K562 (cell line): ENCODE data around the gene DRD1.

ENCODE experiments used
- EP300 ChIP-seq: IDR thresholded peaks from 2 replicates; pipeline ENCODE4 v1.6.1; 2012; ENCODE audit warnings: low read length, improper control_type of control experiment
- HDAC2 ChIP-seq: fragments of 450-650 bp; IDR thresholded peaks from 2 replicates; pipeline ENCODE4 v1.6.1; 2016; ENCODE audit warnings: mild to moderate bottlenecking
- MXI1 ChIP-seq: IDR thresholded peaks from 2 replicates; pipeline ENCODE4 v1.6.1; 2011; ENCODE audit warnings: low read depth, mild to moderate bottlenecking, improper control_type of control experiment, low read length
- NCOA2 ChIP-seq, 2 experiments: fragments of 450-650 bp; IDR thresholded peaks; 2 replicates each; pipeline ENCODE4 v1.6.1; 2018; ENCODE audit warnings: mild to moderate bottlenecking in 2 of 2, moderate library complexity in 1 of 2; ENCODE audit not compliant: partially characterized antibody in 2 of 2
- POLR2A ChIP-seq: fragments of 450-650 bp; conservative IDR thresholded peaks from 2 replicates; pipeline ENCODE4 v1.6.1; 2016
- ZNF263 ChIP-seq: sonication (generic); formaldehyde crosslinking; IDR thresholded peaks from 2 replicates; pipeline ENCODE4 v1.8.0; 2022; ENCODE audit warnings: mild to moderate bottlenecking, missing genetic modification reagents, borderline replicate concordance
- TF ChIP-seq, protein P1 (sequence below), 3 experiments: IDR thresholded peaks in 2 of 3; conservative IDR thresholded peaks in 1 of 3; 2 replicates each; pipeline ENCODE4 v1.5.1; 2011 to 2012; ENCODE audit warnings: low read length in 3 of 3, mild to moderate bottlenecking in 3 of 3, control low read depth in 2 of 3, improper control_type of control experiment in 1 of 3, inconsistent platforms in 1 of 3, low read depth in 1 of 3, mixed read lengths in 1 of 3, moderate library complexity in 1 of 3; ENCODE audit not compliant: insufficient read depth in 2 of 3

DNA sequence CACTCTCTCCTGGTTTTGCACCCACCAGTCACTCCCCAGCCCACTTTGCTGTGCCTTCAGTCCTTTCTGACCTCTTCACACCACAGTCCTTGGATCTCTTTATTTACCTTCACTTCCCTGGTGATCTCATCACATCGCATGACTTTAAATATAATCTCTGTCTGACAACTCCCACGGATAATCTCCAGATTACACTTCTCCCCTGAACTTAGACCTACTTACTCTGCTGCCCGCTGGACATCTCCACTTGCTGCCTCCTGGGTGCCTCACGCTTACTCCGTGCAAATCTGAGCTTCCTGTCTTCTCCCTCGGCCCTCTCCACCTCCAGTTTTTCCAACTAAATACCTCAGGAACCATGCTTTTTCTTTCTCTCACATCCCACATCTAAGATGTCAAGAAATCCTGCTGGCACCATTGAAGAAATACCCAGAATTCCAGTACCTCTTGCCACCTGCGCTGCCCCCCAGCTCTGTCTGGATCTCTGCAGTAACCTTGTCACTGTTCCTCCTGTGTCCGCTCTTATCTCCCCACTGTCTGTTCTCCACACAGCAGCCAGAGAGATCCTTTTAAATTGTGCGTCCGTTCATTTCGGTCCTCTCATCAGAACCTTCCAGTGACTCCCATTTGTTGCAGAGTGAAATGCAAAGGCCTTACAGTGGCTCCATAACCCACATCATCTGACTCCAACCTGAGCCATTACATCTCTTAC lies 43.7 kb upstream of the DRD1 start:
- TF ChIP-seq NCOA2 (IDR thresholded peaks at IDR 0.05; ENCODE audit: partially characterized antibody in 2 of 2) (no peak), HDAC2 (no peak), EP300 (no peak), POLR2A (no peak), ZNF263 (CRISPR knock-in tag) (no peak), MXI1 (no peak)
- TF ChIP-seq, protein P1, sequence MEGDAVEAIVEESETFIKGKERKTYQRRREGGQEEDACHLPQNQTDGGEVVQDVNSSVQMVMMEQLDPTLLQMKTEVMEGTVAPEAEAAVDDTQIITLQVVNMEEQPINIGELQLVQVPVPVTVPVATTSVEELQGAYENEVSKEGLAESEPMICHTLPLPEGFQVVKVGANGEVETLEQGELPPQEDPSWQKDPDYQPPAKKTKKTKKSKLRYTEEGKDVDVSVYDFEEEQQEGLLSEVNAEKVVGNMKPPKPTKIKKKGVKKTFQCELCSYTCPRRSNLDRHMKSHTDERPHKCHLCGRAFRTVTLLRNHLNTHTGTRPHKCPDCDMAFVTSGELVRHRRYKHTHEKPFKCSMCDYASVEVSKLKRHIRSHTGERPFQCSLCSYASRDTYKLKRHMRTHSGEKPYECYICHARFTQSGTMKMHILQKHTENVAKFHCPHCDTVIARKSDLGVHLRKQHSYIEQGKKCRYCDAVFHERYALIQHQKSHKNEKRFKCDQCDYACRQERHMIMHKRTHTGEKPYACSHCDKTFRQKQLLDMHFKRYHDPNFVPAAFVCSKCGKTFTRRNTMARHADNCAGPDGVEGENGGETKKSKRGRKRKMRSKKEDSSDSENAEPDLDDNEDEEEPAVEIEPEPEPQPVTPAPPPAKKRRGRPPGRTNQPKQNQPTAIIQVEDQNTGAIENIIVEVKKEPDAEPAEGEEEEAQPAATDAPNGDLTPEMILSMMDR (IDR thresholded peaks at IDR 0.05 in 2 of 3, conservative IDR thresholded peaks at IDR 0.05 in 1 of 3; ENCODE audit: insufficient read depth in 2 of 3, low read depth in 1 of 3, low read length in 3 of 3) = no peak
